ENCODE data around the gene SLC6A6.
"Not testable (repeated sequence)": the region's sequence is repeated elsewhere in the genome, so short reads cannot be mapped to it uniquely, and the experiment has no call there.

Gene SLC6A6

GRCh38 chr3:14508966-14509795, 106.8 kb downstream of the SLC6A6 start:
- peak; percentile 85 for DNase-seq (ENCODE audit: low spot score)

GRCh38 chr3:14509796-14510100, 107.3 kb downstream of the SLC6A6 start:
- peak; percentile 49 for DNase-seq (ENCODE audit: low spot score)

- peak; percentile 62 for DNase-seq (ENCODE audit: low spot score)
Observed at GRCh38 chr3:14510838-14511622, 108.6 kb downstream of the SLC6A6 start.

- peak; percentile 59 for DNase-seq (ENCODE audit: low spot score)
Observed at GRCh38 chr3:14511623-14512280, 109.3 kb downstream of the SLC6A6 start.

- DNase-seq (ENCODE audit: low spot score) = peak; percentile 57
Observed at GRCh38 chr3:14512281-14512941, 110.0 kb downstream of the SLC6A6 start.

GRCh38 chr3:14512942-14513327, 110.5 kb downstream of the SLC6A6 start:
- peak; percentile 57 for DNase-seq (ENCODE audit: low spot score)

- no peak for DNase-seq (ENCODE audit: low spot score)
Observed at GRCh38 chr3:14513566-14514322, 111.3 kb downstream of the SLC6A6 start.

- DNase-seq (ENCODE audit: low spot score) = peak; percentile 55
Observed at GRCh38 chr3:14514323-14514720, 111.9 kb downstream of the SLC6A6 start.

GRCh38 chr3:14515526-14515925, 113.1 kb downstream of the SLC6A6 start:
- DNase-seq (ENCODE audit: low spot score) = not testable (repeated sequence)

GRCh38 chr3:14516738-14517345, 114.4 kb downstream of the SLC6A6 start:
- peak; percentile 46 for DNase-seq (ENCODE audit: low spot score)

GRCh38 chr3:14517601-14518431, 115.4 kb downstream of the SLC6A6 start:
- DNase-seq (ENCODE audit: low spot score) = peak; percentile 59

GRCh38 chr3:14518432-14518802, 116.0 kb downstream of the SLC6A6 start:
- DNase-seq (ENCODE audit: low spot score) = no peak

- DNase-seq (ENCODE audit: low spot score) = no peak
Observed at GRCh38 chr3:14518893-14519292, 116.5 kb downstream of the SLC6A6 start.

- no peak for DNase-seq (ENCODE audit: low spot score)
Observed at GRCh38 chr3:14519406-14519805, 117.0 kb downstream of the SLC6A6 start.

GRCh38 chr3:14520149-14520548, 117.7 kb downstream of the SLC6A6 start:
- peak; percentile 60 for DNase-seq (ENCODE audit: low spot score)

- DNase-seq (ENCODE audit: low spot score) = no peak
Observed at GRCh38 chr3:14520967-14521366, 118.6 kb downstream of the SLC6A6 start.

GRCh38 chr3:14521611-14522010, 119.2 kb downstream of the SLC6A6 start:
- DNase-seq (ENCODE audit: low spot score) = no peak

- DNase-seq (ENCODE audit: low spot score) = peak; percentile 50
Observed at GRCh38 chr3:14522129-14522691, 119.8 kb downstream of the SLC6A6 start.

- DNase-seq (ENCODE audit: low spot score) = peak; percentile 62
Observed at GRCh38 chr3:14522768-14523167, 120.4 kb downstream of the SLC6A6 start.

GRCh38 chr3:14523792-14524191, 121.4 kb downstream of the SLC6A6 start:
- no peak for DNase-seq (ENCODE audit: low spot score)

Measured in left forelimb (tissue), 1 donor.